T1000 (cell line): ENCODE data around the gene TYK2.
A peak's percentile ranks its signal among the peaks of the same experiment; 100 is the strongest.
"Not testable (repeated sequence)": the region's sequence is repeated elsewhere in the genome, so short reads cannot be mapped to it uniquely, and the experiment has no call there.

Experiments
- DNase-seq: peaks from one replicate; lab custom pipeline; 2025; ENCODE audit warnings: mixed read lengths; lab: John Stamatoyannopoulos, UW

Gene TYK2

DNA sequence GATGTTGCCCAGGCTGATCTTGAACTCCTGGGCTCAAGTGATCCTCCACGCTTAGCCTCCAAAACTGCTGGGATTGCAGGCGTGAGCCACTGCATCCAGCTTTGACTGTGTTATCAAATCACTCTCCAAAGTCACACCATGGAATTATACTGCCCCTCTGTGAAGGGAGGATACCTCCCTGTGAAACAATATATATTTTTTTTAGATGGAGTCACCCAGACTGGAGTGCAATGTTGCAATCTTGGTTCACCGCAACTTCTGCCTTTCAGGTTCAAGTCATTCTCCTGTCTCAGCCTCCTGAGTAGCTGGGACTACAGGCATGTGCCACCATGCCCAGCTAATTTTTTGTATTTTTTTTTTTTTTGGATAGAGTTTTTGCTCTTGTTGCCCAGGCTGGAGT, 7.7 kb downstream of the TYK2 start:
- no peak for DNase-seq

DNA sequence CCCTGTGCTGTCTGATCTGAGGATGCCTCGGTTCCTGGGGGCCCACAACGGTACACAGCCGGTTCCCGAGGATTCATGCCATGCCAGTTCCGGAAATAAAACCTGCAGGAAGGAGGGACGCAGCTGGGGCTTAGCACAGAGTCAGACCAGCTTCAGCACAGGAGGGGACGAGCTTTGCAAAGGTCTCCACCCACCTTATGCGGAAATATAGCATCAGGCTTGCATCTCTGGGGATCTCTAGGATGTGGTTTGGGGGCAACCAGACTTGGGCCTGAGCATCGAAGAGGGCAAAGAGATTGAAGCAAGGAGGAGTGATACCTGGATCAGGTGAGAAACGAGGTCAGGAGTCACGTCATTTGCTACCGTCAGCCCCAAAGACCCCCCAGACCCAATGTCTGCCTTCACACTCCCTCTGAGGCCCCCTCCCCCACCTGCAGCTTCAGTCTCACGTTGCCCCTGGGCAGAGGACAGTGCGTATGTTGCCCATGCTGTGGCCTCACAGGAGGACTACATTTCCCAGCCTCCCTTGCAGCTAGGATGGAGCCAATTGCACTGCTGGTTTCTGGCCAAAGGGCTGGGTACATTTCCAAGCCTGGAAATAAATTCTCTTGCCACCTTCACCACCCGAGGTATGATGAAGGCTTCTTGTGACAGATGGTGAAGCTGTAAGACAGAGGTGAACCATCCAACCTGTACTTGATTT, 12.1 kb downstream of the TYK2 start:
- no peak for DNase-seq

DNA sequence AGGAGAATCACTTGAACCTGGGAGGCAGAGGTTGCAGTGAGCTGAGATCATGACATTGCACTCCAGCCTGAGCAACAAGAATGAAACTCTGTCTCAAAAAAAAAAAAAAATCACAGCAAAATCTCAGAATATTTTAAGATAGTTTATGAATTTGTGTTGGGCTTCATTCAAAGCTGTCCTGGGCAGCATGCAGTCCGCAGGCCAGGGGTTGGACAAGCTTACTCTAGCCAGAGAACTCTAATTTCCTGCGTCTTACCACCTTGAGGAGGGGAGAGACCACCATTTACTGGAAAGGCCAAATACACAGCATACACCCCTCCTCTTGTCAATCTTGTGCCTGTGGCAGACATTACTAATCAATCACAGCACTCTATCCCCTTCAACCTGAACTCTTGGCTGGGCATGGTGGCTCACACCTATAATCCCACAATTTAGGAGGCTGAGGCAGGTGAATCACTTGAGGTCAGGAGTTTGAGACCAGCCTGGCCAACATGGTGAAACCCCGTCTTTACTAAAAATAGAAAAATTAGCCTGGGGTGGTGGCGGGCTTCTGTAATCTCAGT, 13.3 kb downstream of the TYK2 start:
- DNase-seq: not testable (repeated sequence)

DNA sequence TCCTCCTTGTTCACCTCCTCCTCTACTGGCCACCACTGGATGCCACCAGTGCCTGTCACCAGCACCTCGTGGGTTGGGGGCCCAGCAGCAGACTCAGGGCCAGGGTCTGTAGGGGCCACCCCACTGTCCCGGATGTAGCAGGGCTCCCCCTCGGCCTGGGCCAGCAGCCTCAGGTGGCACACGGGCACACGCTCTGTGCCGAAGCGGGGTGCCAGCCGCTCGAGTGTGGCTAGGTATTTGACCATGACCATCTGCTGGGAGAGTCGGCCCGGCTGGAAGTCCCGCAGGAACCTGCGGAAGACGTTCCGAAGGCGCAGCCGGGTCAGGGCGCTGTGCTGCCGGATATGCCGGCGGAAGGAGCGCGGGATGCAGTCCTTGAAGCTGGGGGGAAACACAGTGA, 14.9 kb downstream of the TYK2 start:
- no peak for DNase-seq

DNA sequence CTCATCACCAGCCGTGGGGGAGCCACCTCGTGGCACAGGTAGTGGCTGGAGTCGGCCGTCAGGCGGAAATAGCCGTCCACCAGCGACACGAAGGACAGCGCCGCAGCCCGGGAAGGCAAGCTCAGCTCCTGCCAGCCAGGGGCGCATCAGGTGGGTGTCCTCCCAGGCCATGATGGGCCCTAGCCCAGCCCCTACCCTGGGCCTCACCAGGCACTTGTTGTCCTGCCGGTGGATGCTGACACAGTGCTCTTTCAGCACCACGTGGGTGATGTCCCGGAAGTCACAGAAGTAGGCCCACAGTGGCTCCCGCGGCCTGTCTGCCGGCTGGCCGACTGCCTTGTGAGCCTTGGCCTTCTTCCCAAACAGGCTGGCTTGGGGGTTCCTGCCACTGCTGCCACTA, 15.7 kb downstream of the TYK2 start:
- no peak for DNase-seq

DNA sequence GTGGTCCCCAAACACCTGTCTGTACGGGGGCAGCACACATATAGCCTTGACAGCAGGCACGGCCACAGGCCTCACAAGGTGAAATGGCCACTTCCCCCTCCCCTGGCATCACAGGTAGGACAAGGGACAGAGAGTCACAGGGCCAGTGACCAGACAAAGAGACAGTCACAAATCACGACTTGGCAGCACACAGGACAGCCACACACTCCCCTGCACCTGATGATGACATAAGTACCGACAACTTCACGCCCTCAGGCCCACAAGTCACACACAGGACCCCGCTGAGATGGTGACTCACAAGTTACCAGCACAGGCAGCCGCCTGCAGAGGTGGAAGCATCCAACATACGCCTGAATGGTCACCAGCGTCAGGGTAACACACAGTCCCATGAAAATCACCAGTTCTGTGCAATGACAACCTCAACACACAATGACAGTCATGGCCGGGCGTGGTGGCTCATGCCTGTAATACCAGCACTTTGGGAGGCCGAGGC, 16.5 kb downstream of the TYK2 start:
- no peak for DNase-seq

DNA sequence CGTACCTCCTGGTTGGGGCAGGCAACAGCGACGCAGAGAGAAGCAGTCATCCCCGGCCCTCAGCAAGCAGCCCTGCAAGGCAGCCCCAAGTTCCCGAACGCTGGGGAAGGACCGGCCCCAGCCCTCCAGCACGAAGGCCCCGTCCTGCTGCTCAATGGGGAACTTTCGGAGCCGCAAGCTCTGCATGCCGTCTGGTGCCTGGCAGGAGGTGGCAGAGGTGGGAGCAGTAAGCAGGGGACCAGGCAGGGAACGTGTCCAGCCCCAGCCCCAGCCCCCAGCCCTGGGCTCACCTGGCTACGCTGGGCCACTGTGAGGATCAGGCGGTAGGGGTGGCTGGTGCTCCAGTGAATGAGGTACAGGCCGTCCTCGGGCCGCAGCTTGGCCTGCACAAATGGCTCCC, 18.1 kb downstream of the TYK2 start:
- no peak for DNase-seq

DNA sequence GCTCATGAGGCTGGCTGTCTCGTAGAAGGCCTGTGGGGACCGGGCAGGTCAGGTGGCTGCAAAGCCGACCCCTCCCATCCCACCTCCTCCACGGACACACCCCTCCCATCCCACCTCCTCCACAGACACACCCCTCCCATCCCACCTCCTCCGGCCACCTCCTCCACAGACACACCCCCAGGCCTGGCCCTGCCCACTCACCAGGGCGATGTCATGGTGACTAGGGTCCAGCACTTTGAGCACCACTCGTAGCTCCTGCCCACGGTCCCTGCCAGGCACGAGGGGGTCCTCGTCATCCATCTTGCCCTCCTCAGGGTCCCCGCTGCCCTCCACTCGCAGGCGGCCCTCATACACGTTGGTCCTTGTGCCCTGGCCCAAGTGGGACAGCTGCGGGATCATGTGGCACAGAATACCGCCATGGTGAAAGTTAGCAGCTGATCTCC, 18.8 kb downstream of the TYK2 start:
- no peak for DNase-seq

DNA sequence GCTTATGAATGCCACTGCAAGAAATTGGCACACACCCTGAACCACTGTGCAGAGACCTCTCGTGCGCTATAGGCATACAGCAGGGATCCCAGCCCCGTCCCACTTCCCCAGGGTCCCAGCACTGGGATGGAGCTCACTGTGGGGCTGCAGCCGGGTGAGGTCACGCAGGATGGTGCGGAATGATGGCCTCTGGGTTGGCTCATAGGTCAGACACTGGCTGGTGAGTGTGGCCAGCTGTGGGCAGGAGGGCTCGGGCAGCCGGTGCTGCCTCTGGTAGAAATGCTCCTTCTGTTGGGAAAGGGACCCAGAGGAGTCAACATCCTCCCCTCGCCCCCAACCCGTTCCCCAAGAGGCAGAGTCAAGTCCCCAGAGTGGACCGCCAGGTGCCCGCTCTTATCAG, 23.9 kb downstream of the TYK2 start:
- no peak for DNase-seq

DNA sequence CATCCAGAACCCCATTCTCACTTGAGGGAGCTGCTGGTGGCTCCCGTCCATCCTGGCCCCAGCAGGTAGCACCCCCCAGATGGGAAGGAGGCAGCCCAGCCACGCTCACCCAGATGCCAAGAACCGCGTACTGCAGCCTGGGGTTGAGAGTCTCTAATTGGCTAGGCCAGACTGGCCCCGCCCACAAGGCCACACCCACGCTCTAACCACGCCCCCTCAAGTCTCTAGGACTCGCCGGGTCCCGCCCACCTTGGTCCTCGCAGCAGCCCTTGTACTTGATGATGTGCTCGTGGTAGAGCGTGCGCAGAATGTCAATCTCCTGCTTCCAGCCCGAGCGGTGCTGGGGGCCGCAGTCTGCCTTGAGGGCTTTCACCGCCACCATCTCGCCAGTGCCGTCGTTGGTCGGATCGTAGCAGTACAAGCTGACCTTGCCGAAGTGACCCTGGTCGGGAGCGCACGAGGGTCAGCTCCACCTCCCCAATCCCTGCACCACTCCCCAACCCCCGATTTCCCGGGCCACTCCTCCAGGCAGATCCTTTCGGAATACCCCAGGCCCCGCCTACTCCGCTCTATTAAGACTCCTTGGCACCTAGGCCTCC, 26.5 kb downstream of the TYK2 start:
- DNase-seq: no peak

DNA sequence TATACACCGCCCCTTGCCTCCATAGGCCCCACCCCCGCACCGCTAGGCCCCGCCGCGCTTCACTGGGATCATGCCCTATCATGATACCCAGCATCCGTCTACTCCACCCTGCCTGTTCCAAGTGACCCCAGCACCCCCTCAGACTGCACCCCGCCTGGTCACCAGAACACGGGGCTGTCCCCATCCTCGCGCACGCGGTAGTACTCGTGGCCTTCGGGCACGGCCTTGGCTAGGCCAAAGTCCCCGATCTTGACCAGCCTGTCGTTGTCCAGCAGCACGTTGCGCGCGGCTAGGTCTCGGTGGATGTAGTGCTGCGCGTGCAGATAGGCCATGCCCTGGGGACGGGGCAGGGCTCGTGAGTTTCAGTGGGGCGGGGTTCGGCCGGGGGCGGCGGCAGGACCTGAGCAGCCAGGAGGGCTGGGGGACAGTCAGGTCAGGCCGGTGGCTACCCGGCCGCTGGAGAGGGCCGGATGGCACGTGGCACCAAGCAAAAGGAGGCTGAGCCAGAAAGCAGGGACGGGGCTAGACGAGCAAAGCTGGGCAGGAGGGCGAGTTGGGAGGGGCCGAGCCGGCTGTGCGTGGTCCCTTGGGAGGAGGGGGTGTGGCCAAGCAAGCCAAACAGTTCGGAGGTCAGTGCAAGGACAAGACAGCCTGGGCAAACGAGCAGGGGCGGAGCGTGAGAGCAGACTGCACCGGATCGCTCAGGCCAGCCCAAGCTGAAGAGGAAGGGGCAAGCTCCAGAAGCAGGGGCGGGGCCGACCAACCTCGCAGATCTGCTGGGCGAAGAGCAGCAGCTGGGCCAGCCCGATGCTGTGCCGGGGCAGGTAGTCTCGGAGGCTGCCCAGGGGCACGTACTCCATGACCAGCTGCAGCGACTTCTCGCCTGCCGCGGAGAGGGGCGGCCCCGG, 27.4 kb downstream of the TYK2 start:
- DNase-seq: no peak

DNA sequence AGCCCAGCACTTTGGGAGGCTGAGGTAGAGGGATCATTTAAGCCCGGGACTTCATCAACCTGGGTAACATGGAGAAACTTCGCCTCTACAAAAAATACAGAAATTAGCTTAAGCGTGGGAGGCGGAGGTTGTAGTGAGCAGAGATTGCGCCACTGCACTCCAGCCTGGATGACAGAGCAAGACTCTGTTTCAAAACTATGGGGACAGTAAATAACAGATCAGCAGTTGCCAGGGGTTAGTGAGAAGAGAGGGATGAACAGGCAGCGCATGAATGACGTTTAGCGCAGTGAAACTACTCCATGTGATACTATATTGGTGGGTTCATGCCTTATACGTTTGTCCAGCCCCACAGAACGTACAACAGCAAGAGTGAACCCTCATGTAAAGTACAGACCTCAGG, 33.9 kb downstream of the TYK2 start:
- no peak for DNase-seq

DNA sequence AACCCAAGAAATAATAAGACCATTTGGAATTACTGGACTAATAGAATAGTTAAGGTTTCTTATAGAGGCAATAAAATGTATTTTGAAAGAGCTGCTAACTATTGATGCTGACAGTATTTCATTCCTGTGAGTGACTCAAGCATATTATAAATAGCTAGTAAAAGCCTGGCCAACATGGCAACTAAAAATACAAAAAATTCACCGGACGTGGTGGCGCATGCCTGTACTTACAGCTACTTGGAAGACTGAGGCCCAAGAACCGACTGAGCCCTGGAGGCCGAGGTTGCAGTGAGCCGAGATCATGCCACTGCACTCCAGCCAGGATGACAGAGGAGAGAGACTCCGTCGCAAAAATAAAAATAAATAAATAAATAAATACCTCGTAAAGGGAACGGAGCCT, 35.6 kb downstream of the TYK2 start:
- no peak for DNase-seq

DNA sequence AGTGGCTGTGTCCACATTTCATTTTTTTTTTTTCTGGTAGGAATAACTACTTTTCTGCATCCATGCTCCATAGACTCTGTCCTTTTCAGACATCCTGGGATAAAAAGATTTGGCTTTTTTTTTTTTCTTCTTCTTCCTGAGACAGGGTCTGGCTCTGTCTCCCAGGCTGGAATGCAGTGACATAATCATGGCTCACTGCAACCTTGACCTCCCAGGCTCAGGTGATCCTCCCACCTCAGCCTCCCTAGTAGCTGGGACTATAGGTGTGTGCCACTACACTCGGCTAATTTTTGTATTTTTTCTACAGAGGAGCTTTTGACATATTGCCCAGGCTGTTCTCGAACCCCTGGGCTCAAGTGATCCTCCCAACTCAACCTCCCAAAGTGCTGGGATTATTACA, 36.9 kb downstream of the TYK2 start:
- DNase-seq: no peak

DNA sequence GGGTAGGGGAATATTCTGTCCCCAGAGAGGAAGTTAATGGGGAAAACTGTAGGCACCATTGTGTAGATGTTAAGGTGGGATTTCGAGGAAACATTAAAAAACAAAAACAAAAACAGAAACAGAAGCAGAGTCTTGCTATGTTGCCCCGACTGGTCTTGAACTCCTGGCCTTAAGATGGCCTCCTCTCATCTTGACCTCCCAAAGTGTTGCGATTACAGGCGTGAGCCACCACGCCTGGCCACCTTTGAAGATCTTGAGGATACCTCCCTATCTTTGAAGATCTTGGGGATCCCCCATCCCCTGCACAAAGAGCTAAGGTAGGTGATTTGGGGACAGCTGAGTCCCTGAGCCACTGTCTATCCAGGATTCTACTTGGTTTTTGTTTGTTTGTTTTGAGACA, 40.4 kb downstream of the TYK2 start:
- no peak for DNase-seq

DNA sequence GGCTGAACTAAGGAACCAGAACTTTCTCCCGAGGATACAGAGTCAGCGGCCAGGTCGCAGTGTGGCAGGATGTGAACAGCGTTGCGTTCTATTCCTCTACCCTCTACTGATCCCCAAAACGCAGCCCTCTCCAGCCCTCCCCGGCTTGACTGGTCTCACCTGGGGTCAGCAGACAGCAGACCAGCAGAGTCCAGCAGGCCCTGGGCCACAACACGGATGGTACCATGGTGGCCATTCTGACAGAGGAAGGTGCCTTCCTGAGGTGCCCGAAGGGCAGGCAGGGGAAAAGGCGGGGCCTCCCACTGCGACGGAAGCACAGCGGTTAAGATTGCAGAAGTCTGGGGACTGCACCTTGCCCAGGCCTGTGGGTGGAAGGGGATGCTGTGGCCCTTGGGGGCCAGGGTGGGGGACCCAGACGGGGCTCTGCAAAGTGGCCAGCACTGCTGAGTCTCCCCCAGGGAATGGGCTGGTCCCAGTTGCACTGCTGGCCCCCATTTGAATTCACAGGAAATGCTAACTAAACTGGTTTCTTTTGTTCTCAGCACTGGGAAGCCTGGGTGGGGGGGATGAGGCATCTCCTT, 40.9 kb downstream of the TYK2 start, which contains the start of gene ICAM3:
ICAM3 (minus strand) TSS at position 245 of the 581 bp plus-strand sequence; CDS start at position 235, 10 bp downstream.
- no peak for DNase-seq

DNA sequence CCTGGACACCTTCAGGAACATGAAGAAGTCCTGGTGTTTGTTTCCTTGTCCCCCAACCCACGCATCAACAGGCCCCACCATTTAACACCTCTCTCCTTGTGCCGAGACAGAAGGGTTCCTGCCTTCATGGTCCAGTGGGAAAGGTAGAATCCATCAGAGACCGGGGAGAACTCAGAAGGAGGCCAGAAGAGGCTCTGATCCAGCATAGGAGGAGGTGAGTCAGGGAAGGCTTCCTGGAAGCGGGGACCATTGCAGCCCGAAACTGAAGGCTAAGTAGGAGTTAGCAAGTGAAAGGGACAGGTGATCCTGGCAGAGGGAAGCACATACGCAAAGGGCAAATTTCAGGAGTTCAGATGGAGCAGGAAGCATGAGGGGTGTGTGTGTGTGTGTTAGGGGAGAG, 41.4 kb downstream of the TYK2 start:
- DNase-seq: no peak

DNA sequence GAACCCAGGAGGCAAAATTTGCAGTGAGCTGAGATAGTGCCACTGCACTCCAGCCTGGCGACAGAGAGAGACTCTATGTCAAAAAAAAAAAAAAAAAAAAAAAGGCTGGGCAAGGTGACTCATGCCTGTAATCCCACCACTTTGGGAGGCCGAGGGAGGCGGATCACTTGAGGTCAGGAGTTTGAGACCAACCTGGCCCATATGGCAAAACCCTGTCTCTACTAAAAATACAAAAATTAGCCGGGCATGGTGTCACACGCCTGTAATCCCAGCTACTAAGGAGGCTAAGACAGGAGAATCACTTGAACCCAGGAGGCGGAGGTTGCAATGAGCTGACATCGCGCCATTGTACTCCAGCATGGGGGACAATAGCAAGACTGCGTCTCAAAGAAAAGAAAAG, 43.6 kb downstream of the TYK2 start:
- DNase-seq: not testable (repeated sequence)

DNA sequence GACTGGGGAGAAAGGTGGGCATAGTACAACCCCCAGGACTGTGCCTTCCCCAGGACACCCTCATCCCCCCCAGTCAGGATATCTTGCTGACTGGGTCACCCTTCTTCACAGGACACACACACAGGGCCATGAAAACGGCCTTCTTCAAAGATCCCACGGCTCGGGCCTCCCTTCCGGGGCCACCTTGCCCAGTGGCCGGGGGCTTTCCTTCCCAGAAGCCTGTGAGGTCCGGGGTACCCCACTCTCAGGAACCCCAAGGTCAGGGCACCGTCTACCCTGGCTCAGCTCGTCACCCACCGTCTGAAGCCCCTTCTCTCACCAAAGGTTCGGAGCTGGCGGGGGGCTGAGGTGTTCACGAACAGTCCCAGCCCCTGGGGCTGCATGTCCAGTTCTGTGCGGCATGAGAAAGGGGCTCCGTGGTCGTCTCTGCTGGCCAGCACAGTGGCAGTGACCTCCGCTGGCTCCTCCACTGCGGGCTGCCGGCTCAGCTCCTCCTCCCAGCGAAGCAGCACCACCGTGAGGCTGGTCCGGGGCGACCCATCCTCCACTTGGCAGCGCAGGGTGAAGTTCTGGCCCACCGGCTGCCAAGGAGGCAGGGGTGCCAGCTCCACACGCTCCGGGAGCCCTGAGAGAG, 44.9 kb downstream of the TYK2 start:
- no peak for DNase-seq

DNA sequence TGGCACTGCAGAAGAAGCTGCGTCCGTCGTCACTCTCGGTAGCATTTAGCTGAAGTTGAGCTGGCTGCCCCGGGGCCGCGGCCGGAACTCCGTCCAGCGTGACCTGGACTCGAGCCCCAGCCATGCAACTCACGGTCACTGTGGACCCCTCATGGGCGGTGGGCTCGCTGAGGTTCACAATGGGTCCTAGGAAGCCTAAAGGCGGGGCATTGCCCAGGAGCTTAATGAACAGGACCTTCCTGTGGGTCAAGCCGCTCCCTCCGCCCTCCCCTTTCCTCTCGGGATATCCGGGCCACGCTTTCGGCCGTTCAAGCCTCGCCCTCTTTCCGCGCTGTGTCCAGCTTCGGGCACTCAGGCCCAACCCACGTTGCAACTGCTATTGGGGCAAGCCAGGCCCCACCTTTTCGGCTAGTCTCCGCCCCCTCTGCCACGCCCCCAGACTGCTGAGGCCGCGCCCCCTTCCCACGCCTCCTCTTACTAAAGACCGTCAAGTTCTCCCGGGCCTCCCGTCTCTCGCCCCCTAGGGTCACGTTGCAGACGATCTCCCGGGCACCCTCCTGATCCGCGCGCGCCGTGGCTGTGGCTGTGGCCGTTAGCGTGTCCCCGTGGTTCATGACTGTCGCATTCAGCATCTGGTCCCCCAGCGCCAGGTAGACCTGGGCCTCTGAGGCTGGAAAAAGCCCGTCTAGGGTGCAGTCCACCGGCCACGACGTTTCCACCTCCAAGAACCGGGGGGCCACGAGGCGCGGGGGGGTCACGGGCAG, 45.6 kb downstream of the TYK2 start:
- peak; percentile 89 for DNase-seq
